Kasumi-1 (cell line): ENCODE data around the gene CIROP.
"Not testable (repeated sequence)": the region's sequence is repeated elsewhere in the genome, so short reads cannot be mapped to it uniquely, and the experiment has no call there.

Experiments used
- DNase-seq, 2 experiments: peaks; one replicate each; lab custom pipeline; 2025; lab: John Stamatoyannopoulos, UW

The CIROP gene

GRCh38 chr14:23113431-23114119 lies 8.8 kb upstream of the CIROP start:
- peak; percentile 81 to 82 for DNase-seq

GRCh38 chr14:23112359-23113178 lies 7.8 kb upstream of the CIROP start:
- peak; percentile 87 to 89 for DNase-seq

GRCh38 chr14:23110579-23111365 lies 6.0 kb upstream of the CIROP start:
- no peak for DNase-seq

GRCh38 chr14:23109769-23110168 lies 5.0 kb upstream of the CIROP start:
- DNase-seq = no peak

GRCh38 chr14:23108169-23108568 lies 3.4 kb upstream of the CIROP start:
- DNase-seq = not testable (repeated sequence)

- not testable (repeated sequence) for DNase-seq
These were observed 2.8 kb upstream of the CIROP start for GRCh38 chr14:23107620-23108019.

GRCh38 chr14:23106747-23107045 lies 1.9 kb upstream of the CIROP start:
- no peak for DNase-seq

- DNase-seq = no peak
These were observed 597 bp upstream of the CIROP start for GRCh38 chr14:23105348-23105824.

GRCh38 chr14:23104070-23104590 lies 659 bp downstream of the CIROP start:
- DNase-seq = no peak

- DNase-seq = no peak
These were observed 1.2 kb downstream of the CIROP start for GRCh38 chr14:23103581-23103980.

- no peak for DNase-seq
These were observed 2.0 kb downstream of the CIROP start for GRCh38 chr14:23102801-23103200.

- DNase-seq = no peak
These were observed 2.7 kb downstream of the CIROP start for GRCh38 chr14:23101986-23102625.

- DNase-seq = no peak
These were observed 3.4 kb downstream of the CIROP start for GRCh38 chr14:23101213-23101970.

GRCh38 chr14:23099212-23099861 lies 5.5 kb downstream of the CIROP start:
- peak in 1 of 2 experiments; percentile 9 for DNase-seq

- DNase-seq = no peak
These were observed 7.0 kb downstream of the CIROP start for GRCh38 chr14:23097786-23098185.

- no peak for DNase-seq
These were observed 9.3 kb downstream of the CIROP start, which contains the start of gene C14orf119 for GRCh38 chr14:23095196-23096108. TSS of gene C14orf119 (plus strand) at chr14:23095505. CDS start at chr14:23097659, 2,154 bp downstream.

GRCh38 chr14:23094666-23095195 lies 10.1 kb downstream of the CIROP start, which contains the start of gene ACIN1:
TSS of gene ACIN1 (minus strand) at chr14:23095136. CDS start at chr14:23095112, 24 bp downstream.
- DNase-seq = no peak

- no peak for DNase-seq
These were observed 10.7 kb downstream of the CIROP start for GRCh38 chr14:23093991-23094665.
